GM21360 (cell line): ENCODE results near the gene ATP2B2.
"Not testable (repeated sequence)": the region's sequence is repeated elsewhere in the genome, so short reads cannot be mapped to it uniquely, and the experiment has no call there.

Experiments used
- ATAC-seq: cut with Tn5 transposase; IDR thresholded peaks from one replicate; pipeline ENCODE4 v1.9.1; 2021; ENCODE audit warnings: mild to moderate bottlenecking, moderate library complexity; ENCODE audit not compliant: unreplicated experiment

ATP2B2 gene

GRCh38 chr3:10310578-10310977 is 194.8 kb downstream of the ATP2B2 start:
- no peak for ATAC-seq

GRCh38 chr3:10309736-10310135 is 195.7 kb downstream of the ATP2B2 start:
- ATAC-seq: no peak

DNA sequence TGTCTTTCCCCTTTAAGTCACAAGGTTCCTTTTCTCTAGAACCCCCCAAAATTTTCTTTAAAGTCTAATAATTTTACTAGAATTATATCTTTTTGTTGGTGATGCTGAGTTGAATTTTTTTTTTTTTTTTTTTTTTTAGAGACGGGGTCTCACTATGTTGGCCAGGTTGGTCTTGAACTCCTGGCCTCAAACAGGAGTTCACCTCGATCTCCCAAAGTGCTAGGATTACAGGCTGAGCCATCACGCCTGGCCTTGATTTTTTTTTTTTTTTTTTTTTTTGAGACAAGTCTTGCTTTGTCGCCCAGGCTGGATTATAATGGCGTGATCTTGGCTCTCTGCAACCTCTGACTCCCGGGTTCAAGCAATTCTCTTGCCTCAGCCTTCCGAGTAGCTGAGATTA is 196.7 kb downstream of the ATP2B2 start:
- no peak for ATAC-seq

- ATAC-seq: no peak
Measured at GRCh38 chr3:10306156-10306555, 199.2 kb downstream of the ATP2B2 start.

GRCh38 chr3:10305331-10305902 is 200.0 kb downstream of the ATP2B2 start:
- ATAC-seq: no peak

DNA sequence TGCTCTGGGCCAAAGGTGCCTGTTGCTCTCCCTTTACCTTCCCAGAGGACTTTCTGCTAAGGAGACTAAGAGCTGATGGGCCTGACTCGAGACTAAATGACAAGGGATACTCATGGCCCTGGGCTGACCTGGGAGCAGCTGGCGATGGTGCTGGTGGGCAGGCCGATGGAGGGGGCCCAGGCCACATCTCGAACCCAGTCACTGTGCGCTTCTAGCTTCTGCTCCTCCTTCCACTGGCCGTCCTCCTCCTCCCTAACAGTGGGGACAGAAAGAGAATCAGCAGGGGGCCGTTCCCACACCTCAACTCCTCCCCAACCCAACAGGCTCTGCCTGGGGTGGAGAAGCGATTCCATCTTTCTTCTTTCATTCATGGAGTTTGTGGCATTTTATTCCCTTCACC is 200.5 kb downstream of the ATP2B2 start:
- no peak for ATAC-seq

- no peak for ATAC-seq
Measured at GRCh38 chr3:10303785-10304184, 201.6 kb downstream of the ATP2B2 start.

- ATAC-seq: no peak
Measured at GRCh38 chr3:10303105-10303504, 202.3 kb downstream of the ATP2B2 start.

GRCh38 chr3:10300087-10300486 is 205.3 kb downstream of the ATP2B2 start:
- no peak for ATAC-seq

GRCh38 chr3:10299679-10300078 is 205.7 kb downstream of the ATP2B2 start:
- ATAC-seq: no peak

DNA sequence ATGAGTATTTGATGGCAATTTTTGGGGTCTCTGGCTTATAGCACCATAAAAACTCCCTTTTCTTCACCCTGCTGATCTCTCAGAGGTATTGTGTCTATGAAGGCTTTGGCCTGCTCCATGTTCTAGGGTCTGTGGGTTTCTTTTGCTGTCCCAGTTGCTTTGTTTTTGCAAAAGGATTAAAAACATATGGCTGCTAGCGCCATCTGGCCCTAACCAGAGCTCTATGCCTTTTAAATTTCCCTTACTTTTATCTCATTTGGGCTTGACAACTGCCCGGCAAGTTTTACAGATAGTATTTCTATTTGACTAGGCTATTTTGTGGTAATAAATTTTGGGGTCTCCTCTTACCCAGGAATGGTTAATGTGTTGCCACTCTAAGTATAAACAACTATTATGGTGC is 206.2 kb downstream of the ATP2B2 start:
- no peak for ATAC-seq

DNA sequence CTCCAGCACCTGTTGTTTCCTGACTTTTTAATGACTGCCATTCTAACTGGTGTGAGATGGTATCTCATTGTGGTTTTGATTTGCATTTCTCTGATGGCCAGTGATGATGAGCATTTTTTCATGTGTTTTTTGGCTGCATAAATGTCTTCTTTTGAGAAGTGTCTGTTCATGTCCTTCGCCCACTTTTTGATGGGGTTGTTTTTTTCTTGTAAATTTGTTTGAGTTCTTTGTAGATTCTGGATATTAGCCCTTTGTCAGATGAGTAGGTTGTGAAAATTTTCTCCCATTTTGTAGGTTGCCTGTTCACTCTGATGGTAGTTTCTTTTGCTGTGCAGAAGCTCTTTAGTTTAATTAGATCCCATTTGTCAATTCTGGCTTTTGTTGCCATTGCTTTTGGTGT is 207.3 kb downstream of the ATP2B2 start:
- ATAC-seq: not testable (repeated sequence)

DNA sequence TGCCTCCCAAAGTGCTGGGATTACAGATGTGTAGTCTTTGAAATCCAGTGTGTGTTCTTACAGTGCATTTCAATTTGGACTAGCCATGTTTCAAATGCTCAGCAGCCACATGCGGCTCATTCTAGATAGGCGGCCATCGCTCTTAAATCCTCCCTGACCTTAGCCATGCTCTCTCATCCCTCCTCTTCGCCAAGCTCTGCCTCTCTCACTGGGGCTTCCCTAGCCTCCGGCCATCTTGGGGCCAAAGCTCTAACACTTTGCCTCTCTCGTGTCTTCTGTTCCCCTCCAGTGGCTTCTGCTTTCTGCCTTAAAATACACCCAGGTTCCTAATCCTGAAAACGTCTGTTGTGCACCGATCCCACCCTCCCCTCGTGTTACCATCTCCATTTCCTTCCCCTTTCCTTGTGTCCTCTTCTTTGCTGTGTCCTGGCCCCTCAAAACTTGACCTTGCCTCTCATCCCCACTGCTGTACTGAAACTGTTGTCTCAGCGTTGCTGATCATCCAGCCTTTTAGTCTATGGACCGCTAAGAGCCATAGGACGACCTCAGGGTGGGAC is 211.3 kb downstream of the ATP2B2 start:
- no peak for ATAC-seq

- peak; percentile 68 for ATAC-seq
Measured at GRCh38 chr3:10292505-10293419, 212.6 kb downstream of the ATP2B2 start, which contains the start of gene GHRL. Gene GHRL (minus strand): TSS chr3:10292947. CDS start chr3:10290180, 2,767 bp downstream.

GRCh38 chr3:10291641-10292040 is 213.7 kb downstream of the ATP2B2 start:
- ATAC-seq: no peak

DNA sequence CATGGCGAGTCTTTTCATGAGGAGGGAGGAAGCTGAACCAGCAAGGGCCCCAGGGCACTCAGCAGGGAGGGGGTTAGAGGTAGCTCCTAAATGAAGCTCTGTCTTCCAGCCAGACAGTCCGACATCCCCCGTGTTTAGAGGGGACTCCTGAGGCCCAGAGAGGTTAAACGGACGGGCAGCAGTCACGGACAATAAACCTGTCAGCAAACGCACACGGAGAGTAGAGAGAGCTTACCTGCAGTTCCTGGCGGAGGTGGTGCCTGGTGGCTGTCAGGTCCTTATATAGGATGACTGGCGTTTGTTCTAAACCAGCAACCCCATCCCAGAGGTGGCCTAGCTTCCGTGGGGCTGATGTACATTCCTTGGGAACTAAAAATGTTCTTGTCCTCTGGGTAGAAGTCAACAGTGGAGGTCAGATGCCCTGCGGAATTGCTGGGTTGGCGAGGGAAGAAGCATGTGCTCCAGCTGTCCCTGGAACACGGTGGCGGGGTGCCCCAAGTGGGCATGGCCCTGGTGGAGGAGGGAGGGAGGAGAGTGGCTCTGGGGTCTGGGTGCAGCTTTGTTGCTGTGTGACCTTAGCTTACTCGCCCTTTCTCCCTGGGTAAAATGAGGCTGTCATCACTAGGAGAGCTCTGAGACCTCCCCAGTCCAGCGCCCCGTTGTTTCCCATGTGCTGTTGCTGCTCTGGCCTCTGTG is 214.8 kb downstream of the ATP2B2 start:
- ATAC-seq: no peak

DNA sequence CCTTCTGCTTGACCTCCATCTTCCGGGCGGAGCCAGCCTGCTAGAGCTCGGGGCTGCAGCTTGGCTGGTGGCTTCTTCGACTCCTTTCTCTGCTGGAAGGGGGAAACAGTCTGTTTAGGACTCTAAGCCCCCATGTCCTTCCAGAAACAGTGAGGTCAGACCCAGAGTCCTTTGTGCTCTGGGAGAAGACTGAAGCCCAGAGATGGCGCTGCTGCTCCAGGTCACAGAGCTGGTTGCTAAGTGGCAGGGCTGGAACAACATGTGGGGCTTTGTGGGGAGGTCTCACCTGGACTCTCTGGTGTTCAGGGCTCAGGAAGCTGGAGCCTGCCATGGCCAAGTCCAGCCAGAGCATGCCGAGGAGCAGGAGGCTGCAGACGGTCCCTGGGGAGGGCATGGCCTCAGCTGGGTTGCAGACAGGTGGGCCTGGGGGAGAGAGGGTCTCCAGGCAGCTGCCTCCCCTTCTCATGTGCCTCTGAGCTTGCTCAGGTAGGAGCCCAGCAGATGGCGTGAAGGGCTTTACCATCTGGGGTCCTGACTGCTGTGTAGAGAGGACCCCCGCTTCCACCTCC is 215.5 kb downstream of the ATP2B2 start:
- ATAC-seq: no peak

DNA sequence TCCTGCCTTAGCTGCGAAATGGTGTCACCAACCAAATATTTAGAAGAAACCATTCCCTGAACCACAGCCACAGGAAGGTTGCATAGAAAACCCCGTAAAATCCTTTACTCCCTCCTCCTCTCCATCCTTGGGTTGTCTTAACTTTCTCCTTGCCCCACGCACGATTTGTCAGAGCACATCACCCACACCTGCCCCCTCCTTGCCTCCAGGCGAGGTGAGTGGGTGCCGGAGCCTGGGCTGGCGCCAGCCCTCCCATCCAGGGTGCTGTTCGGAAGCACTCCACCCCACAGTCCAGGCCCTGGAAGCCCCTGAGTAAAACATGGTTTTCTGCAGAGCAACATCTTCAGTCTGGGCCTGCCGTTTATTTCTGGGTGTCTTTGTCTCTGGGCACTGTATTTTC is 216.3 kb downstream of the ATP2B2 start:
- ATAC-seq: no peak

DNA sequence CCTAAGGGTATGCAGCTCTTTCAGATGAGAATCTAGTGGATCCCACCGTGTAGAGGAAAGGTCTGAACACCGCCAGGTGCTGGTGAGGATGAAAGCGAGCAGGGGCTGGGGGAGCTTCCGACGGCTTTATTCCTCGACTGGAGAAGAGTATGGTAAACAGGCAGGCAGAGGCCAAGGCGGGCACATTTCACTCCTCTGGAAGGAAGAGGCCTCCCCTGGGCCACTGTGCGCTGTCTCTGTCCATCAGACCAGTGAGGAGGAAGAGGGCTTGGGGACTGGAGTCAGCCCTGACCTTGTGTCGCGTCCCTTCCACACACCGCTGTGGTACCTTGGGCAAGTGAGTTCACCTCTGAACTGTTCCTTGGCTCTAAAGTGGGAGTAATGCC is 216.8 kb downstream of the ATP2B2 start:
- ATAC-seq: no peak

- no peak for ATAC-seq
Measured at GRCh38 chr3:10287936-10288574, 217.3 kb downstream of the ATP2B2 start.
